Muscle of leg (tissue), 11 donors: ENCODE data around the gene PIGU. TPM values are rescaled to one million over a fixed set of nuclear protein-coding genes. Genes with fewer than 3 reads are reported as not detected.

ENCODE experiments used
- DNase-seq: peaks from one replicate; pipeline ENCODE4 v3.0.0; 2013
- H3K27ac ChIP-seq: one replicate; pipeline ENCODE4 v1.5.1; 2013; ENCODE audit warnings: mild to moderate bottlenecking, low read length, control low read depth
- H3K27me3 ChIP-seq: one replicate; pipeline ENCODE4 v1.6.1; 2013; ENCODE audit warnings: low read length; ENCODE audit not compliant: control insufficient read depth, insufficient read depth
- H3K36me3 ChIP-seq: one replicate; pipeline ENCODE4 v1.6.1; 2013; ENCODE audit warnings: low read length; ENCODE audit not compliant: control insufficient read depth, insufficient read depth
- H3K4me1 ChIP-seq: one replicate; pipeline ENCODE4 v1.6.1; 2013; ENCODE audit warnings: low read length; ENCODE audit not compliant: control insufficient read depth, insufficient read depth
- H3K4me3 ChIP-seq: one replicate; pipeline ENCODE4 v1.5.1; 2013; ENCODE audit warnings: low read length, control low read depth
- H3K9me3 ChIP-seq: replicated peaks from 2 replicates; pipeline ENCODE4 v1.6.1; 2013; ENCODE audit warnings: low read depth, low read length; ENCODE audit not compliant: control insufficient read depth
- WGBS: methylation state at CpG from one replicate; pipeline ENCODE4 v1.1.5; 2013; ENCODE audit warnings: missing lambda C conversion rate; ENCODE audit not compliant: insufficient coverage; 5-methylcytosine and 5-hydroxymethylcytosine counted together
- polyA plus RNA-seq, 8 donors: library from polyadenylated mRNA; unstranded; fragments of 120-200 nt; gene quantifications; one replicate each; pipeline versions ENCODE4 v1.2.1 to v1.2.3, GENCODE V29; 2013; ENCODE audit warnings: inconsistent platforms in 1 of 8, low replicate concordance in 1 of 8; ENCODE audit not compliant: insufficient read length in 8 of 8, insufficient read depth in 1 of 8
- total RNA-seq: library from RNA; stranded (reverse); fragments of 120-200 nt; gene quantifications from one replicate; pipeline ENCODE4 v1.2.4, GENCODE V29; 2013

Gene PIGU
- total and polyA plus RNA-seq, 9 donors, result 13.1 to 26.8 (median 23.8) TPM

GRCh38 chr20:34581341-34582184 is 95.3 kb downstream of the PIGU start:
- H3K4me1 ChIP-seq, result peaks cover 6% of the 10 kb centered on the region
- H3K27me3 ChIP-seq, result no peaks in the 10 kb centered on the region
- H3K27ac ChIP-seq, result peak overlapping the region; percentile 52
- no peak overlapping the region for H3K4me3 ChIP-seq
- peaks cover 44% of the 10 kb centered on the region for H3K36me3 ChIP-seq
- DNase-seq, result no peak
- 75% methylated on average over 4 of the region's 11 CpGs for WGBS
- no peaks in the 10 kb centered on the region for H3K9me3 ChIP-seq

- Histone ChIP-seq H3K27ac (no peak overlapping the region), H3K9me3 (no peaks in the 10 kb centered on the region), H3K4me3 (no peak overlapping the region), H3K27me3 (no peaks in the 10 kb centered on the region), H3K4me1 (peaks cover 6% of the 10 kb centered on the region), H3K36me3 (peaks cover 41% of the 10 kb centered on the region)
- DNase-seq, result no peak
- 83% methylated on average over 6 of the region's 7 CpGs for WGBS
Observed at GRCh38 chr20:34579979-34580940, 96.6 kb downstream of the PIGU start.

- 51% methylated on average over 4 of the region's 11 CpGs for WGBS
- no peak for DNase-seq
- H3K36me3 ChIP-seq, result peaks cover 45% of the 10 kb centered on the region
Observed at GRCh38 chr20:34579191-34579978, 97.5 kb downstream of the PIGU start.

GRCh38 chr20:34578521-34578920 is 98.4 kb downstream of the PIGU start:
- Histone ChIP-seq H3K9me3 (no peaks in the 10 kb centered on the region), H3K4me1 (peaks cover 6% of the 10 kb centered on the region), H3K4me3 (no peak overlapping the region), H3K36me3 (peaks cover 45% of the 10 kb centered on the region), H3K27ac (no peak overlapping the region), H3K27me3 (no peaks in the 10 kb centered on the region)
- DNase-seq, result no peak
- WGBS, result 77% methylated on average over 6 of the region's 6 CpGs

More at GRCh38 chr20:34579191-34579978, 97.5 kb downstream of the PIGU start:
- H3K4me3 ChIP-seq, result no peak overlapping the region
- H3K27ac ChIP-seq, result no peak overlapping the region
- no peaks in the 10 kb centered on the region for H3K9me3 ChIP-seq
- H3K4me1 ChIP-seq, result peaks cover 6% of the 10 kb centered on the region
- H3K27me3 ChIP-seq, result no peaks in the 10 kb centered on the region

GRCh38 chr20:34578025-34578424 is 98.9 kb downstream of the PIGU start:
- no peaks in the 10 kb centered on the region for H3K9me3 ChIP-seq
- H3K4me3 ChIP-seq, result no peak overlapping the region
- no peaks in the 10 kb centered on the region for H3K27me3 ChIP-seq
- WGBS, result no CpG with 5 or more reads among the region's 2 CpGs
- H3K4me1 ChIP-seq, result peaks cover 6% of the 10 kb centered on the region
- no peak overlapping the region for H3K27ac ChIP-seq
- no peak for DNase-seq
- H3K36me3 ChIP-seq, result peaks cover 45% of the 10 kb centered on the region

- 97% methylated on average over 4 of the region's 4 CpGs for WGBS
- H3K4me1 ChIP-seq, result peaks cover 6% of the 10 kb centered on the region
- no peak overlapping the region for H3K4me3 ChIP-seq
- peaks cover 41% of the 10 kb centered on the region for H3K36me3 ChIP-seq
- H3K9me3 ChIP-seq, result no peaks in the 10 kb centered on the region
- no peak for DNase-seq
- no peak overlapping the region for H3K27ac ChIP-seq
- H3K27me3 ChIP-seq, result no peaks in the 10 kb centered on the region
Observed at GRCh38 chr20:34577061-34577460, 99.8 kb downstream of the PIGU start.

- H3K27me3 ChIP-seq, result no peaks in the 10 kb centered on the region
- no peak overlapping the region for H3K27ac ChIP-seq
- no peaks in the 10 kb centered on the region for H3K4me1 ChIP-seq
- H3K4me3 ChIP-seq, result no peak overlapping the region
- no peak for DNase-seq
- H3K9me3 ChIP-seq, result no peaks in the 10 kb centered on the region
- WGBS, result 88% methylated on average over 3 of the region's 4 CpGs
- H3K36me3 ChIP-seq, result peaks cover 40% of the 10 kb centered on the region
Observed at GRCh38 chr20:34575756-34576155, 101.1 kb downstream of the PIGU start.

- Histone ChIP-seq H3K27me3 (no peaks in the 10 kb centered on the region), H3K9me3 (no peaks in the 10 kb centered on the region), H3K27ac (no peak overlapping the region), H3K36me3 (peaks cover 37% of the 10 kb centered on the region), H3K4me3 (no peak overlapping the region), H3K4me1 (no peaks in the 10 kb centered on the region)
- WGBS, result 100% methylated on average over 4 of the region's 5 CpGs
- DNase-seq, result no peak
Observed at GRCh38 chr20:34575271-34575670, 101.6 kb downstream of the PIGU start.

GRCh38 chr20:34574861-34575260 is 102.0 kb downstream of the PIGU start:
- Histone ChIP-seq H3K4me1 (no peaks in the 10 kb centered on the region), H3K9me3 (no peaks in the 10 kb centered on the region), H3K27ac (no peak overlapping the region), H3K4me3 (no peak overlapping the region), H3K27me3 (no peaks in the 10 kb centered on the region), H3K36me3 (peaks cover 37% of the 10 kb centered on the region)
- WGBS, result 93% methylated on average over 2 of the region's 6 CpGs
- no peak for DNase-seq
